K562 (cell line): ENCODE results near the gene KCNK7. TPM values are rescaled to one million over a fixed set of nuclear protein-coding genes. Genes with fewer than 3 reads are reported as not detected.

Experiments used
- ARID1B ChIP-seq: fragments of 450-650 bp; IDR thresholded peaks from 2 replicates; pipeline ENCODE4 v1.6.1; 2016; ENCODE audit warnings: antibody characterized with exemption, mild to moderate bottlenecking, inconsistent platforms
- ARID2 ChIP-seq: fragments of 450-650 bp; IDR thresholded peaks from 2 replicates; pipeline ENCODE4 v1.6.1; 2017; ENCODE audit warnings: antibody characterized with exemption, mild to moderate bottlenecking
- CBX1 ChIP-seq: sonication (generic); IDR thresholded peaks from 2 replicates; pipeline ENCODE4 v1.6.1; 2016; ENCODE audit warnings: antibody characterized with exemption, low read depth, mild to moderate bottlenecking
- CBX5 ChIP-seq: IDR thresholded peaks from 2 replicates; pipeline ENCODE4 v1.6.1; 2014; ENCODE audit warnings: low read depth, borderline replicate concordance
- CHD2 ChIP-seq: IDR thresholded peaks from 2 replicates; pipeline ENCODE4 v1.6.1; 2011; ENCODE audit warnings: low read depth, low read length
- CREB1 ChIP-seq, 2 experiments: sonication (generic) in 1 of 2; formaldehyde crosslinking in 1 of 2; IDR thresholded peaks; 2 replicates each; pipeline versions ENCODE4 v1.6.1 to v1.8.0; 2012 to 2022; ENCODE audit warnings: inconsistent platforms in 1 of 2, mild to moderate bottlenecking in 1 of 2, missing genetic modification reagents in 1 of 2, moderate library complexity in 1 of 2
- DDX20 ChIP-seq: fragments of 450-650 bp; IDR thresholded peaks from 2 replicates; pipeline ENCODE4 v1.6.1; 2016; ENCODE audit warnings: missing genetic modification characterization, low read depth, mild to moderate bottlenecking, missing compliant biosample characterization, moderate library complexity
- MCM2 ChIP-seq: fragments of 450-650 bp; IDR thresholded peaks from 2 replicates; pipeline ENCODE4 v1.6.1; 2017; ENCODE audit warnings: low read depth, mild to moderate bottlenecking
- PHB ChIP-seq: fragments of 250-450 bp; sonication (Bioruptor Pico); IDR thresholded peaks from 2 replicates; pipeline ENCODE4 v1.5.0; 2021
- PURB ChIP-seq: sonication (generic); formaldehyde crosslinking; IDR thresholded peaks from 2 replicates; pipeline ENCODE4 v1.9.0; 2021; ENCODE audit warnings: low read depth, mild to moderate bottlenecking, missing genetic modification reagents
- PYGO2 ChIP-seq: fragments of 450-650 bp; IDR thresholded peaks from 2 replicates; pipeline ENCODE4 v1.6.1; 2016; ENCODE audit warnings: mild to moderate bottlenecking, missing genetic modification characterization, moderate library complexity, missing compliant biosample characterization
- RBM17 ChIP-seq: fragments of 200-400 bp; formaldehyde crosslinking; IDR thresholded peaks from 2 replicates; pipeline ENCODE4 v1.6.1; 2017; ENCODE audit warnings: low read depth, mild to moderate bottlenecking, low read length, borderline replicate concordance
- RNF2 ChIP-seq: sonication (generic); IDR thresholded peaks from 2 replicates; pipeline ENCODE4 v1.6.1; 2016
- SRSF3 ChIP-seq: fragments of 200-400 bp; formaldehyde crosslinking; IDR thresholded peaks from 2 replicates; pipeline ENCODE4 v1.6.1; 2016; ENCODE audit warnings: mild to moderate bottlenecking, low read length, moderate library complexity; ENCODE audit not compliant: insufficient read depth
- TAF15 ChIP-seq: fragments of 200-400 bp; formaldehyde crosslinking; IDR thresholded peaks from 2 replicates; pipeline ENCODE4 v1.6.1; 2017; ENCODE audit warnings: mild to moderate bottlenecking, low read depth, low read length, moderate library complexity
- TRIM24 ChIP-seq, 2 experiments: fragments of 450-650 bp; IDR thresholded peaks; 2 replicates each; pipeline ENCODE4 v1.6.1; 2016
- ZBTB8A ChIP-seq: fragments of 450-650 bp; IDR thresholded peaks from 2 replicates; pipeline ENCODE4 v1.6.1; 2018; ENCODE audit warnings: mild to moderate bottlenecking, moderate library complexity; ENCODE audit not compliant: partially characterized antibody
- ZNF146 ChIP-seq: IDR thresholded peaks from one replicate; pipeline ENCODE4 v1.6.1; 2018; ENCODE audit warnings: missing compliant biosample characterization; ENCODE audit not compliant: unreplicated experiment
- ZNF354B ChIP-seq: fragments of 250-450 bp; sonication (Bioruptor Pico); IDR thresholded peaks from 2 replicates; pipeline ENCODE4 v1.4.0; 2020
- ZNF384 ChIP-seq: IDR thresholded peaks from 2 replicates; pipeline ENCODE4 v1.6.1; 2012; ENCODE audit warnings: low read depth, low read length, improper control_type of control experiment
- ZNF445 ChIP-seq: fragments of 250-450 bp; sonication (Bioruptor Pico); IDR thresholded peaks from 2 replicates; pipeline ENCODE4 v1.4.0; 2020; ENCODE audit warnings: low read depth, mild to moderate bottlenecking, moderate library complexity
- ZNF57 ChIP-seq: fragments of 450-650 bp; formaldehyde crosslinking; IDR thresholded peaks from 2 replicates; pipeline ENCODE4 v1.4.0; 2020; ENCODE audit warnings: mild to moderate bottlenecking, moderate library complexity
- ZNF644 ChIP-seq: fragments of 200-800 bp; sonication (Bioruptor generic); IDR thresholded peaks from 2 replicates; pipeline ENCODE4 v1.6.1; 2016; ENCODE audit warnings: low read depth, missing genetic modification characterization, missing compliant biosample characterization
- polyA plus RNA-seq, 8 experiments: library from polyadenylated mRNA; depleted of rRNA in 4 of 8; stranded (reverse) in 5 of 8; unstranded in 3 of 8; fragments of >200 nt; fragmentation: Nextera tagmentation in 2 of 8; fragmentation: Illumina TruSeq in 1 of 8; extraction: Ambion mirVana in 2 of 8; extraction: Trizol in 1 of 8; gene quantifications; 2 replicates each; pipeline versions ENCODE4 v1.2.1 to v1.2.3, GENCODE V29; 2011 to 2014; ENCODE audit warnings: inconsistent platforms in 1 of 8, missing spikeins in 1 of 8
- total RNA-seq, 7 experiments: library from RNA; depleted of rRNA in 6 of 7; stranded (reverse); fragments of >200 nt in 6 of 7; fragmentation: Illumina TruSeq in 2 of 7; extraction: Trizol in 2 of 7; gene quantifications; 2 replicates each; pipeline versions ENCODE4 v1.2.1 to v1.2.3, GENCODE V29; 2011 to 2021; ENCODE audit warnings: low replicate concordance in 1 of 7
- TF ChIP-seq, protein P1 (sequence below): fragments of 450-650 bp; IDR thresholded peaks from 2 replicates; pipeline ENCODE4 v1.7.0; 2016; ENCODE audit warnings: borderline replicate concordance
- TF ChIP-seq, protein P2 (sequence below): fragments of 250-450 bp; sonication (Bioruptor Pico); IDR thresholded peaks from 2 replicates; pipeline ENCODE4 v1.5.0; 2021
- TF ChIP-seq, protein P3 (sequence below): fragments of 250-450 bp; sonication (Bioruptor Pico); IDR thresholded peaks from 2 replicates; pipeline ENCODE4 v1.5.1; 2021; ENCODE audit warnings: mild to moderate bottlenecking

KCNK7 gene
- total and polyA plus RNA-seq, 9 of the 15 experiments (the other 6 are each of a cell fraction or from before 2014, with no cell fraction given): 0.07 to 0.40 TPM; not detected in 7

DNA sequence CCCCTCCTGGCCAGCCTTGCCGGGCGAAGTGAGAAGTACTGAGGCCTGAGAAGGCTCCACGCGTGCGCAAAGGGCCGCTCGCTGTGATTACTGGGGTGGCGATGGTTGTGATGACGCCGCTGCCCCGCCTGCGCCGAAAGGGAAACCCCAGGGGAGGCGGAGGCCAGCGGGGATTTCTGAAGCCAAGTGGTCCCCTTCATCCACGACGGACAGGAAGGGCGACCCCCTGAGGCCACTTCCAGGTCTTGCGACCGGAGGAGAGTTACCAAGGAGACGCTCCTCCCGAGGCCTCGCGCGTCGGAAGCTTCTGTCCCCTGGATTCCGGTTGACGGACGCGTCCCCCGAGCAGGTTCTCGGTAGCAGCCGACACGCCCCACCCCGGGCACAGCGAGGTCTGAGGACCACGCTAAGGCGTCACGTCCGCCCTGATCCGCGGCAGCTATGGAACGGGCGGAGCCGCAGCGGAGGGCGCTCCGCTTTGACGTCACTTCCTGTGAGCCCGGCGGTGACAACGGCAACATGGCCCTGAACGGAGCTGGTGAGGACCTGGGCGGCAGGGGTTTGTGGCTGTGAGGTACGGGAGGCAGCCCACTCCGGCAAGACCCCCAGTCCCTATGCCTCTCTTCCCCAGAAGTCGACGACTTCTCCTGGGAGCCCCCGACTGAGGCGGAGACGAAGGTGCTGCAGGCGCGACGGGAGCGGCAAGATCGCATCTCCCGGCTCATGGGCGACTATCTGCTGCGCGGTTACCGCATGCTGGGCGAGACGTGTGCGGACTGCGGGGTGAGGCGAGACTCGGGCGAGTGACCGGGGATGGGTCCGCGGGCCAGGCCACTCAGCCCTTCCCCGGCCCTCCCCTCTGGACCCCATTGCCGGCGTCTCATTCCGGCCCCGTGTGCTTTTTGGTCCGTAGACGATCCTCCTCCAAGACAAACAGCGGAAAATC is 25.4 kb downstream of the KCNK7 start, which contains the start of gene ZNRD2 (continued):
- TF ChIP-seq RBM17: no peak
- TF ChIP-seq CREB1 (IDR thresholded peaks at IDR 0.05): peak; percentile 99
- TF ChIP-seq CREB1 (CRISPR knock-in tag; IDR thresholded peaks at IDR 0.05): peak; percentile 100
- TF ChIP-seq CHD2: no peak
- no peak for TF ChIP-seq MCM2
- TF ChIP-seq PYGO2 (tag): no peak
- no peak for TF ChIP-seq SRSF3
- TF ChIP-seq, protein P1, sequence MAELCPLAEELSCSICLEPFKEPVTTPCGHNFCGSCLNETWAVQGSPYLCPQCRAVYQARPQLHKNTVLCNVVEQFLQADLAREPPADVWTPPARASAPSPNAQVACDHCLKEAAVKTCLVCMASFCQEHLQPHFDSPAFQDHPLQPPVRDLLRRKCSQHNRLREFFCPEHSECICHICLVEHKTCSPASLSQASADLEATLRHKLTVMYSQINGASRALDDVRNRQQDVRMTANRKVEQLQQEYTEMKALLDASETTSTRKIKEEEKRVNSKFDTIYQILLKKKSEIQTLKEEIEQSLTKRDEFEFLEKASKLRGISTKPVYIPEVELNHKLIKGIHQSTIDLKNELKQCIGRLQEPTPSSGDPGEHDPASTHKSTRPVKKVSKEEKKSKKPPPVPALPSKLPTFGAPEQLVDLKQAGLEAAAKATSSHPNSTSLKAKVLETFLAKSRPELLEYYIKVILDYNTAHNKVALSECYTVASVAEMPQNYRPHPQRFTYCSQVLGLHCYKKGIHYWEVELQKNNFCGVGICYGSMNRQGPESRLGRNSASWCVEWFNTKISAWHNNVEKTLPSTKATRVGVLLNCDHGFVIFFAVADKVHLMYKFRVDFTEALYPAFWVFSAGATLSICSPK: no peak
- TF ChIP-seq ZNF354B (CRISPR knock-in tag): no peak
- TF ChIP-seq PURB: no peak
- TF ChIP-seq ARID2: no peak
- no peak for TF ChIP-seq ZNF384
- TF ChIP-seq RNF2: peak; percentile 78; the same call in 1 of the 2 replicates
- 0 out of 2 replicates have a peak, but pooled peaks have one; percentile 15 for TF ChIP-seq PHB
- TF ChIP-seq TRIM24 (IDR thresholded peaks at IDR 0.05): peak in 1 of 2 experiments; percentile 68; a peak in 1 of 4 replicates
- no peak for TF ChIP-seq TAF15
- no peak for TF ChIP-seq CBX1
- TF ChIP-seq, protein P2, sequence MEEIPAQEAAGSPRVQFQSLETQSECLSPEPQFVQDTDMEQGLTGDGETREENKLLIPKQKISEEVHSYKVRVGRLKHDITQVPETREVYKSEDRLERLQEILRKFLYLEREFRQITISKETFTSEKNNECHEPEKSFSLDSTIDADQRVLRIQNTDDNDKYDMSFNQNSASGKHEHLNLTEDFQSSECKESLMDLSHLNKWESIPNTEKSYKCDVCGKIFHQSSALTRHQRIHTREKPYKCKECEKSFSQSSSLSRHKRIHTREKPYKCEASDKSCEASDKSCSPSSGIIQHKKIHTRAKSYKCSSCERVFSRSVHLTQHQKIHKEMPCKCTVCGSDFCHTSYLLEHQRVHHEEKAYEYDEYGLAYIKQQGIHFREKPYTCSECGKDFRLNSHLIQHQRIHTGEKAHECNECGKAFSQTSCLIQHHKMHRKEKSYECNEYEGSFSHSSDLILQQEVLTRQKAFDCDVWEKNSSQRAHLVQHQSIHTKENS (CRISPR knock-in tag): no peak
- TF ChIP-seq DDX20 (tag): no peak
- no peak for TF ChIP-seq ZNF146
- 0 out of 2 replicates have a peak, but pooled peaks have one; percentile 35 for TF ChIP-seq ARID1B
- TF ChIP-seq ZBTB8A: no peak
- TF ChIP-seq ZNF445 (CRISPR knock-in tag): no peak
- peak; percentile 44; the same call in 1 of the 2 replicates for TF ChIP-seq CBX5
- TF ChIP-seq ZNF57: no peak
- TF ChIP-seq ZNF644 (tag): no peak; the same call in 1 of the 2 replicates
- TF ChIP-seq, protein P3, sequence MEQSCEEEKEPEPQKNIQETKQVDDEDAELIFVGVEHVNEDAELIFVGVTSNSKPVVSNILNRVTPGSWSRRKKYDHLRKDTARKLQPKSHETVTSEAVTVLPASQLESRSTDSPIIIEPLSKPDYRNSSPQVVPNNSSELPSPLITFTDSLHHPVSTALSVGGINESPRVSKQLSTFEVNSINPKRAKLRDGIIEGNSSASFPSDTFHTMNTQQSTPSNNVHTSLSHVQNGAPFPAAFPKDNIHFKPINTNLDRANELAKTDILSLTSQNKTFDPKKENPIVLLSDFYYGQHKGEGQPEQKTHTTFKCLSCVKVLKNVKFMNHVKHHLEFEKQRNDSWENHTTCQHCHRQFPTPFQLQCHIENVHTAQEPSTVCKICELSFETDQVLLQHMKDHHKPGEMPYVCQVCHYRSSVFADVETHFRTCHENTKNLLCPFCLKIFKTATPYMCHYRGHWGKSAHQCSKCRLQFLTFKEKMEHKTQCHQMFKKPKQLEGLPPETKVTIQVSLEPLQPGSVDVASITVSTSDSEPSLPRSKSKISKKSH (CRISPR knock-in tag): no peak
